Suprapubic skin (tissue), 4 donors: Measurements from ENCODE around the gene AP2S1. TPM values are rescaled to one million over a fixed set of nuclear protein-coding genes. Genes with fewer than 3 reads are reported as not detected.
A peak's percentile ranks its signal among the peaks of the same experiment; 100 is the strongest.

Source experiments
- DNase-seq, 2 donors: peaks; one replicate each; pipeline ENCODE4 v3.0.0-alpha.2; 2019; ENCODE audit warnings: low spot score in 2 of 2
- H3K27ac ChIP-seq: fragments of 200-600 bp; sonication (generic); one replicate; pipeline ENCODE4 v1.5.1; 2019
- H3K27me3 ChIP-seq: fragments of 200-600 bp; sonication (generic); one replicate; pipeline ENCODE4 v1.5.1; 2019
- H3K36me3 ChIP-seq: fragments of 200-600 bp; sonication (generic); one replicate; pipeline ENCODE4 v1.5.1; 2019
- H3K4me1 ChIP-seq: fragments of 200-600 bp; sonication (generic); one replicate; pipeline ENCODE4 v1.5.1; 2019
- H3K4me3 ChIP-seq: fragments of 200-600 bp; sonication (generic); one replicate; pipeline ENCODE4 v1.5.1; 2019; ENCODE audit warnings: mild to moderate bottlenecking
- H3K9me3 ChIP-seq: fragments of 200-600 bp; sonication (generic); one replicate; pipeline ENCODE4 v1.5.1; 2019
- CTCF ChIP-seq, 2 donors: fragments of 200-600 bp in 1 of 2; fragments of 450-650 bp in 1 of 2; sonication (generic) in 1 of 2; IDR thresholded peaks; one replicate each; pipeline ENCODE4 v1.5.1; 2016 to 2019; ENCODE audit warnings: antibody characterized with exemption in 2 of 2, mild to moderate bottlenecking in 1 of 2, moderate library complexity in 1 of 2
- EP300 ChIP-seq: sonication (generic); formaldehyde crosslinking; IDR thresholded peaks from one replicate; pipeline ENCODE4 v1.6.1; 2017; ENCODE audit warnings: antibody characterized with exemption
- POLR2A ChIP-seq, 2 donors: fragments of 450-650 bp; IDR thresholded peaks; one replicate each; pipeline ENCODE4 v1.6.1; 2017; ENCODE audit warnings: antibody characterized with exemption in 2 of 2, mild to moderate bottlenecking in 2 of 2, moderate library complexity in 2 of 2
- POLR2AphosphoS5 ChIP-seq, 3 donors: sonication (generic); formaldehyde crosslinking; IDR thresholded peaks; one replicate each; pipeline ENCODE4 v1.6.1; 2017; ENCODE audit warnings: antibody characterized with exemption in 3 of 3
- WGBS: methylation state at CpG from one replicate; pipeline ENCODE4 v1.1.5; 2018; 5-methylcytosine and 5-hydroxymethylcytosine counted together
- total RNA-seq, 4 donors: library from RNA; depleted of rRNA; stranded (reverse); fragments of >200 nt; gene quantifications; one replicate each; pipeline ENCODE4 v1.1.0, GENCODE V29; 2016

Gene AP2S1
- total RNA-seq, 4 donors from 2014 or later, result 50.6 to 93.3 (median 75.0) TPM

GRCh38 chr19:46840498-46840942, 10.1 kb downstream of the AP2S1 start:
- TF ChIP-seq POLR2A (IDR thresholded peaks at IDR 0.05), result no peak
- TF ChIP-seq CTCF (IDR thresholded peaks at IDR 0.05), result peak; percentile 71 to 77
- H3K4me3 ChIP-seq, result no peak overlapping the region
- 15% methylated on average over 13 of the region's 13 CpGs for WGBS
- H3K9me3 ChIP-seq, result no peaks in the 10 kb centered on the region
- H3K4me1 ChIP-seq, result peaks cover 29% of the 10 kb centered on the region
- no peaks in the 10 kb centered on the region for H3K27me3 ChIP-seq
- peak overlapping the region; percentile 67 for H3K27ac ChIP-seq
- peaks cover 68% of the 10 kb centered on the region for H3K36me3 ChIP-seq
- no peak for DNase-seq

GRCh38 chr19:46839752-46840497, 10.7 kb downstream of the AP2S1 start:
- Histone ChIP-seq H3K27ac (peak overlapping the region; percentile 67), H3K27me3 (no peaks in the 10 kb centered on the region), H3K4me3 (no peak overlapping the region), H3K36me3 (peaks cover 67% of the 10 kb centered on the region), H3K4me1 (peaks cover 29% of the 10 kb centered on the region), H3K9me3 (no peaks in the 10 kb centered on the region)
- 46% methylated on average over 9 of the region's 12 CpGs for WGBS
- no peak for TF ChIP-seq EP300
- DNase-seq, result no peak

- Histone ChIP-seq H3K27ac (no peak overlapping the region), H3K27me3 (no peaks in the 10 kb centered on the region), H3K4me1 (peaks cover 28% of the 10 kb centered on the region), H3K9me3 (no peaks in the 10 kb centered on the region), H3K4me3 (no peak overlapping the region), H3K36me3 (peaks cover 50% of the 10 kb centered on the region)
- TF ChIP-seq CTCF (IDR thresholded peaks at IDR 0.05) (no peak), POLR2A (IDR thresholded peaks at IDR 0.05) (no peak), POLR2AphosphoS5 (IDR thresholded peaks at IDR 0.05) (no peak), EP300 (no peak)
- DNase-seq, result no peak
- 91% methylated on average over 11 of the region's 20 CpGs for WGBS
These were observed 12.5 kb downstream of the AP2S1 start for GRCh38 chr19:46838160-46838559.

- WGBS, result 96% methylated on average over 6 of the region's 6 CpGs
- no peaks in the 10 kb centered on the region for H3K27me3 ChIP-seq
- peaks cover 32% of the 10 kb centered on the region for H3K36me3 ChIP-seq
- no peak overlapping the region for H3K4me3 ChIP-seq
- TF ChIP-seq POLR2AphosphoS5 (IDR thresholded peaks at IDR 0.05), result no peak
- no peak for DNase-seq
- H3K27ac ChIP-seq, result no peak overlapping the region
- peaks cover 10% of the 10 kb centered on the region for H3K4me1 ChIP-seq
- no peaks in the 10 kb centered on the region for H3K9me3 ChIP-seq
These were observed 15.7 kb downstream of the AP2S1 start for GRCh38 chr19:46834984-46835383.

- DNase-seq, result no peak
- H3K36me3 ChIP-seq, result peaks cover 25% of the 10 kb centered on the region
- H3K4me3 ChIP-seq, result no peak overlapping the region
- no peaks in the 10 kb centered on the region for H3K27me3 ChIP-seq
- WGBS, result 68% methylated on average over 5 of the region's 5 CpGs
- peaks cover 3% of the 10 kb centered on the region for H3K4me1 ChIP-seq
- no peak for TF ChIP-seq EP300
- TF ChIP-seq POLR2AphosphoS5 (IDR thresholded peaks at IDR 0.05), result no peak
- no peak for TF ChIP-seq CTCF (IDR thresholded peaks at IDR 0.05)
- no peak for TF ChIP-seq POLR2A (IDR thresholded peaks at IDR 0.05)
- no peak overlapping the region for H3K27ac ChIP-seq
- no peaks in the 10 kb centered on the region for H3K9me3 ChIP-seq
These were observed 16.5 kb downstream of the AP2S1 start for GRCh38 chr19:46834121-46834520.

GRCh38 chr19:46830864-46831263, 19.8 kb downstream of the AP2S1 start:
- 94% methylated on average over 2 of the region's 2 CpGs for WGBS

More at GRCh38 chr19:46830864-46831263, 19.8 kb downstream of the AP2S1 start:
- Histone ChIP-seq H3K4me3 (no peak overlapping the region), H3K27ac (no peak overlapping the region), H3K9me3 (no peaks in the 10 kb centered on the region), H3K27me3 (no peaks in the 10 kb centered on the region), H3K36me3 (peaks cover 3% of the 10 kb centered on the region), H3K4me1 (peaks cover 9% of the 10 kb centered on the region)
- DNase-seq, result no peak
- TF ChIP-seq EP300 (no peak), POLR2AphosphoS5 (IDR thresholded peaks at IDR 0.05) (no peak), POLR2A (IDR thresholded peaks at IDR 0.05) (no peak), CTCF (IDR thresholded peaks at IDR 0.05) (no peak)
